Lower lobe of right lung (tissue), 2 donors: ENCODE data around the gene GRIA4. TPM values are rescaled to one million over a fixed set of nuclear protein-coding genes. Genes with fewer than 3 reads are reported as not detected.
"Not testable (repeated sequence)": the region's sequence is repeated elsewhere in the genome, so short reads cannot be mapped to it uniquely, and the experiment has no call there.

Source experiments
- ATAC-seq, 2 donors: fragments of 200-7000 bp; cut with Tn5 transposase; one replicate each; pipeline ENCODE4 v1.9.1; 2020 to 2022; ENCODE audit warnings: mild to moderate bottlenecking in 2 of 2, moderate library complexity in 2 of 2
- DNase-seq: peaks from one replicate; pipeline ENCODE4 v3.0.0-alpha.2; 2020
- H3K27ac ChIP-seq: fragments of 200-600 bp; one replicate; pipeline ENCODE4 v1.8.0; 2022
- H3K27me3 ChIP-seq: fragments of 200-600 bp; one replicate; pipeline ENCODE4 v1.8.0; 2022; ENCODE audit warnings: low read depth
- H3K36me3 ChIP-seq: fragments of 200-600 bp; one replicate; pipeline ENCODE4 v1.8.0; 2022; ENCODE audit warnings: mild to moderate bottlenecking
- H3K4me1 ChIP-seq: fragments of 200-600 bp; one replicate; pipeline ENCODE4 v1.8.0; 2022
- H3K4me3 ChIP-seq: fragments of 200-600 bp; one replicate; pipeline ENCODE4 v1.8.0; 2022; ENCODE audit warnings: mild to moderate bottlenecking
- H3K9me3 ChIP-seq: fragments of 200-600 bp; one replicate; pipeline ENCODE4 v1.8.0; 2022
- intact Hi-C: fragments of 100-400 bp; cut with DNase I; formaldehyde crosslinking; loops from one replicate; pipeline ENCODE4 v1.11.0; 2022
- total RNA-seq: library from RNA; stranded (reverse); fragmentation: NEBNext Ultra II Directional; extraction: Animal tissue kit (Norgen Biotek cat#: 25700); gene quantifications from one replicate; pipeline ENCODE4 v1.2.1, GENCODE V29; 2021
- TF ChIP-seq, protein P1 (sequence below): fragments of 200-600 bp; IDR thresholded peaks from one replicate; pipeline ENCODE4 v1.8.0; 2022; ENCODE audit warnings: antibody characterized with exemption, mild to moderate bottlenecking
- donor health status: DM: no; HTN: yes; CAD: no; lungs with severe emphysema.

GRIA4 gene
- total RNA-seq, 1 donor from 2014 or later = not detected

DNA sequence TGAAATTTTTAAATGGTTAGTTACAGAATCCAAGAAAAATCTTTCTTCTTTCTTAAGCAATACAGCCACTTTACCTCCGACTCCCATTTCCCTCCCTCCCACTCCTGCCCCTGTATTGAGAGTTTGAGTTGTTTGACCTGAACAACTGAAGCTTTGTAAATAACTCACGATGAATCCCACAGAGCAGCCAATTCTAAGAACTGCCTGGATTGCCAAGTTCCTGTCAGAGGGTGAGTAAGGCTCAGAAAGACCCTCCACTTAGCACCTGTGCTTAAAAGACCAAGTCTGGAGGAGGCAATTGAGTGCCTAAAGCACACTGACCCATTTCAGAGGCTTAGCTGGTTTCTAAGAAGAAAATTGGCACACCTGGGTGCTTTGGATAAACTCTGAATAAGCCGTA is 253.7 kb downstream of the GRIA4 start:
- Histone ChIP-seq H3K27ac (no peak overlapping the region), H3K9me3 (no peaks in the 10 kb centered on the region), H3K4me1 (no peaks in the 10 kb centered on the region), H3K27me3 (no peaks in the 10 kb centered on the region), H3K36me3 (no peaks in the 10 kb centered on the region), H3K4me3 (no peak overlapping the region)
- TF ChIP-seq, protein P1, sequence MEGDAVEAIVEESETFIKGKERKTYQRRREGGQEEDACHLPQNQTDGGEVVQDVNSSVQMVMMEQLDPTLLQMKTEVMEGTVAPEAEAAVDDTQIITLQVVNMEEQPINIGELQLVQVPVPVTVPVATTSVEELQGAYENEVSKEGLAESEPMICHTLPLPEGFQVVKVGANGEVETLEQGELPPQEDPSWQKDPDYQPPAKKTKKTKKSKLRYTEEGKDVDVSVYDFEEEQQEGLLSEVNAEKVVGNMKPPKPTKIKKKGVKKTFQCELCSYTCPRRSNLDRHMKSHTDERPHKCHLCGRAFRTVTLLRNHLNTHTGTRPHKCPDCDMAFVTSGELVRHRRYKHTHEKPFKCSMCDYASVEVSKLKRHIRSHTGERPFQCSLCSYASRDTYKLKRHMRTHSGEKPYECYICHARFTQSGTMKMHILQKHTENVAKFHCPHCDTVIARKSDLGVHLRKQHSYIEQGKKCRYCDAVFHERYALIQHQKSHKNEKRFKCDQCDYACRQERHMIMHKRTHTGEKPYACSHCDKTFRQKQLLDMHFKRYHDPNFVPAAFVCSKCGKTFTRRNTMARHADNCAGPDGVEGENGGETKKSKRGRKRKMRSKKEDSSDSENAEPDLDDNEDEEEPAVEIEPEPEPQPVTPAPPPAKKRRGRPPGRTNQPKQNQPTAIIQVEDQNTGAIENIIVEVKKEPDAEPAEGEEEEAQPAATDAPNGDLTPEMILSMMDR = no peak
- DNase-seq = no peak
- intact Hi-C loops = no loop called here
- ATAC-seq = no peak

DNA sequence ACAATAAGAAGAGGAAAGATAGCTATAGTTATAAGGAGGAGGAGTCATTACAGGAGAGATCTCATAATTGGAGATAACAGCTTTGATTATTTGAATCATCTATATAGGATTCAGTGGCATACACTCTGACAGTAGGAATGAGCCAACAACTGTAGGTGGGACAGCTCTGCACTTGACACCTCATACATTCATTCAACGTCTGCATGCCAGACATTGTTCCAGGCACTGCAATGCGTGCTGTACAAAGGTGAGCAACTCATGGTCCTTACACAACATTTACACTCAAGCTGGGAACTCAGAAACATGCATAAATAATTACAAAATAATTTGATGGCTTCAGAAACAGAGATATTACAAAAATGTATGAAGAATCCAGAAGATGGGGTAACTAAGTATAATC is 257.9 kb downstream of the GRIA4 start:
- ATAC-seq (peak in 1 of 2 donors; percentile 40), DNase-seq (no peak)
- Histone ChIP-seq H3K9me3 (no peaks in the 10 kb centered on the region), H3K27ac (no peak overlapping the region), H3K27me3 (no peaks in the 10 kb centered on the region), H3K4me3 (no peak overlapping the region), H3K36me3 (no peaks in the 10 kb centered on the region), H3K4me1 (no peaks in the 10 kb centered on the region)
- TF ChIP-seq, protein P1 = no peak
- intact Hi-C loops = no loop called here

DNA sequence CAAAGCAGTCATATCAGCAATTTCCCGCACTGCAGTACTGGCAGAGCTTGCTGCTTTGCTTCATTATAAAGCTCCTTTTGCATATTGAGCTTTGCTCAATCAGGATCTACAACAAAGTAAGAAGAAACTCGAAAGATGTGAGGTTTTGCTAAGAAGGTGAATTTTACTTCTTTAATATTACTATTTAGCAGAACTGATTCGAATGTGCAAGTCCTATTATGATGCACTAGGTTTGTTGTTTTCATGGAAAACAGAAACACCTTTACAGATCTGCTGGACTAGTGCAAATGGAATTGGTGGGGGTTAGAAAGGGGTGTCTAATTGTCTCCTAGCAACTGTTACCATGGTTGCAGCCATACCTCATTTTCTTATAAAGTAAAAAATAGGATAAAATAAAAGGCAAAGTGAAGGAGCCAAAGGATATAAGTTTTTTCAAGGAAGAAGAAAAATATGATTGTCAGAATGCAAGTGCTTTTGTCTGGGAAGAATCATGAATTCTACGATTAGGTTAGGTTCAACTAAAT is 259.0 kb downstream of the GRIA4 start:
- no peaks in the 10 kb centered on the region for H3K9me3 ChIP-seq

DNA sequence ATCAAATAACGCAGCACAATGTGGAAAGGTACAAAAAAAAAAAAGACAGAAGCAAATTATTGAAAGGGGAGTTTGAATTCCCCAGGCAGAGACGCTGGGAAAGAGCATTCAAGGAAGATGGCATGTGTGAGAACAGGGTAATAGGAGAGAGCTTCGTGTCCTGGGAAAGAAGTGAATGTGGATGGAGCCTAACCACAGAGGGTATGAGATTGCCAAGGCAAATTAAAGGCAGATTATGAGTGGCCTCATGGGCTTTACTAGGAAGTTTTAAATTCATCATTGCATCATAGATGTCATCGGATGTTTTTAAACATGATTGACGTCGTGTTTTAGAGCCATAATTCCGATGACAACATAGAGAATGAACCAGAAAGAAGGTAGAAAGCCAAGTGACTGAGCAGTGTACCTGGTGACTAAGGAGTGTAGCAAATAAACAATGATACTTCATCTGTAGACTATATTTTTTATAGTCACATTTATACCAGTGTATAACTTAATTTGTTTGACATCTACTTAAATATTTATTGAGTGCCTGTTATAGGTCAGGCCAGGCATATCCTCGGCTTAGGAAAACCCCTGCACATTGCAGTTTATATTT is 260.7 kb downstream of the GRIA4 start:
- Histone ChIP-seq H3K4me3 (no peak overlapping the region), H3K9me3 (no peaks in the 10 kb centered on the region), H3K36me3 (no peaks in the 10 kb centered on the region), H3K4me1 (no peaks in the 10 kb centered on the region), H3K27me3 (no peaks in the 10 kb centered on the region), H3K27ac (no peak overlapping the region)
- ATAC-seq (no peak), DNase-seq (no peak)
- TF ChIP-seq, protein P1 = no peak
- intact Hi-C loops = no loop called here

More for the DNA sequence above, 259.0 kb downstream of the GRIA4 start:
- Histone ChIP-seq H3K4me1 (no peaks in the 10 kb centered on the region), H3K27ac (no peak overlapping the region), H3K27me3 (no peaks in the 10 kb centered on the region), H3K36me3 (no peaks in the 10 kb centered on the region), H3K4me3 (no peak overlapping the region)
- no peak for ATAC-seq
- TF ChIP-seq, protein P1 = no peak
- DNase-seq = no peak
- intact Hi-C loops = no loop called here

DNA sequence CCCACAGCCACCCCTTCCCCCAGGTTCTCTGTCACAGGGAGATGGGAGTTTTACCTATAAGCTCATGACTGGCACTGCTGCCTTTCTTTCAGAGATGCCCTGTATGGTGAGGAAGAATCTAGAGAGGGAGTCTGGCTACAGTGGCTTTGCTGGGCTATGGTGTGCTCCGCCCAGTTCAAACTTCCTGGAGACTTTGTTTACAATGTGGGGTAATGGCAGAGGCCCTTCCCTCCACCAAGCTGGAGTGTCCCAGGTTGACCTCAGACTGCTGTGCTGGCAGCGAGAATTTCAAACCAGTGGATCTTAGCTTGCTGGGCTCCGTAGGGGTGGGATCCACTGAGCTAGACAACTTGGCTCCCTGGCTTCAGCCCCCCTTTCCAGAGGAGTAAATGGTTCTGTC is 268.6 kb downstream of the GRIA4 start:
- DNase-seq (no peak), ATAC-seq (peak in 1 of 2 donors; percentile 57)
- H3K27ac ChIP-seq = no peak overlapping the region
- no peaks in the 10 kb centered on the region for H3K27me3 ChIP-seq
- intact Hi-C loops = no loop called here
- no peaks in the 10 kb centered on the region for H3K36me3 ChIP-seq
- H3K4me3 ChIP-seq = no peak overlapping the region
- H3K9me3 ChIP-seq = no peaks in the 10 kb centered on the region
- TF ChIP-seq, protein P1 = no peak
- no peaks in the 10 kb centered on the region for H3K4me1 ChIP-seq

DNA sequence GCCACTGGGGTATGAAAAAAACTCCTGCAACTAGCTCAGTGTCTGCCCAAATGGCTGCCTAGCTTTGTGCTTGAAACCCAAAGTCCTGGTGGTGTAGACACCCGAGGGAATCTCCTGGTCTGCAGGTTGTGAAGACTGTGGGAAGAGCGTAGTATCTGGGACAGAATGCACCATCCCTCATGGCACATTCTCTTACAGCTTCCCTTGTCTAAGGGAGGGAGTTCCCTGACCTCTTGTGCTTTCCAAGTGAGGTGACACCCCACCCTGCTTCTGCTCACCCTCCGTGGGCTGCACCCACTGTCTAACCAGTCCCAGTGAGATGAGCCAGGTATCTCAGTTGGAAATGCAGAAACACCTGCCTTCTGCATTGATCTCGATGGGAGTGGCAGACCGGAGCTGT is 269.1 kb downstream of the GRIA4 start:
- ATAC-seq, DNase-seq, H3K27ac ChIP-seq, H3K4me3 ChIP-seq, intact Hi-C loops, H3K27me3 ChIP-seq, H3K4me1 ChIP-seq, H3K9me3 ChIP-seq, H3K36me3 ChIP-seq: not testable (repeated sequence)
